Endothelial cell of umbilical vein (primary cell): ENCODE data around the gene CRYBG2. TPM values are rescaled to one million over a fixed set of nuclear protein-coding genes. Genes with fewer than 3 reads are reported as not detected.

Experiments used
- BruUV-seq: library from RNA; stranded (reverse); fragments of 400-500 nt; replicated peaks from 2 replicates; lab custom pipeline; 2021; lab: Mats Ljungman, UMichigan
- CTCF ChIA-PET: fragments of 300-600, 350-600 bp; sonication (Branson Sonifier 250); formaldehyde crosslinking; loops from one replicate; lab custom pipeline; 2021; ENCODE audit warnings: antibody characterized with exemption, inconsistent platforms; lab: Charles Lee
- POLR2A ChIA-PET: fragments of 300-600, 350-600 bp; sonication (Branson Sonifier 250); formaldehyde crosslinking; loops from one replicate; lab custom pipeline; 2021; ENCODE audit warnings: antibody characterized with exemption, inconsistent platforms; lab: Charles Lee
- DNase-seq: peaks from one replicate; pipeline ENCODE4 v3.0.0-alpha.2; 2011; ENCODE audit warnings: low read depth, low spot score
- FAIRE-seq: peaks from 2 replicates; lab custom pipeline; 2011; peaks lifted over from hg19 to GRCh38; lab: Jason Lieb, UNC
- H2AFZ ChIP-seq: 2 replicates; pipeline ENCODE4 v1.6.0; 2012; ENCODE audit warnings: low read depth, low read length, control low read depth, inconsistent platforms
- H3K27ac ChIP-seq: 2 replicates; pipeline ENCODE4 v1.5.1; 2011; ENCODE audit warnings: low read depth, mild to moderate bottlenecking, control low read depth, low read length, moderate library complexity; ENCODE audit not compliant: insufficient read depth
- H3K27me3 ChIP-seq, 2 experiments: 2 replicates each; pipeline versions ENCODE4 v1.6.0 to v1.6.1; 2011; ENCODE audit warnings: low read length in 2 of 2, mixed read lengths in 1 of 2; ENCODE audit not compliant: control insufficient read depth in 2 of 2, insufficient read depth in 2 of 2
- H3K36me3 ChIP-seq, 2 experiments: 2 replicates in 1 of 2; 3 replicates in 1 of 2; pipeline ENCODE4 v1.5.1; 2011; ENCODE audit warnings: low read length in 2 of 2, mild to moderate bottlenecking in 1 of 2, moderate library complexity in 1 of 2; ENCODE audit not compliant: control insufficient read depth in 2 of 2, insufficient read depth in 2 of 2; ENCODE audit errors: extremely low read depth in 1 of 2
- H3K4me1 ChIP-seq: 3 replicates; pipeline ENCODE4 v1.5.1; 2011; ENCODE audit warnings: mild to moderate bottlenecking, low read length; ENCODE audit not compliant: control insufficient read depth, insufficient read depth; ENCODE audit errors: extremely low read depth
- H3K4me2 ChIP-seq: 2 replicates; pipeline ENCODE4 v1.6.1; 2011; ENCODE audit warnings: low read length, control low read depth, mixed read lengths; ENCODE audit not compliant: insufficient read depth
- H3K4me3 ChIP-seq, 3 experiments: fragments of 200-600 bp in 1 of 3; sonication (generic), shearing (Covaris generic) in 1 of 3; replicated peaks in 1 of 3; 2 replicates each; pipeline ENCODE4 v1.5.1; 2011 to 2016; ENCODE audit warnings: control low read depth in 3 of 3, low read length in 3 of 3, mild to moderate bottlenecking in 2 of 3, inconsistent platforms in 1 of 3, low read depth in 1 of 3, moderate library complexity in 1 of 3; ENCODE audit not compliant: insufficient read depth in 1 of 3
- H3K79me2 ChIP-seq: 2 replicates; pipeline ENCODE4 v1.6.0; 2012; ENCODE audit warnings: low read length, inconsistent platforms; ENCODE audit not compliant: control insufficient read depth, insufficient read depth
- H3K9ac ChIP-seq: replicated peaks from 2 replicates; pipeline ENCODE3; 2011; ENCODE audit warnings: low read length, control low read depth; ENCODE audit not compliant: insufficient read depth; ENCODE audit errors: extremely low read depth
- H3K9me1 ChIP-seq: replicated peaks from 3 replicates; pipeline ENCODE4 v1.6.0; 2011; ENCODE audit warnings: mild to moderate bottlenecking, low read length; ENCODE audit not compliant: control insufficient read depth, insufficient read depth; ENCODE audit errors: extremely low read depth
- H3K9me3 ChIP-seq: replicated peaks from 2 replicates; pipeline ENCODE4 v1.5.1; 2012; ENCODE audit warnings: low read length, inconsistent platforms; ENCODE audit not compliant: control insufficient read depth, insufficient read depth
- H4K20me1 ChIP-seq: replicated peaks from 2 replicates; pipeline ENCODE3; 2011; ENCODE audit warnings: mild to moderate bottlenecking, low read length; ENCODE audit not compliant: control insufficient read depth, insufficient read depth; ENCODE audit errors: extremely low read depth
- CTCF ChIP-seq, 2 donors: IDR thresholded peaks; 1 replicate in 1 of 2; 2 replicates in 1 of 2; pipeline ENCODE4 v1.5.1; 2011; ENCODE audit warnings: low read length in 2 of 2, mild to moderate bottlenecking in 2 of 2, moderate library complexity in 2 of 2, control low read depth in 1 of 2, inconsistent platforms in 1 of 2, low read depth in 1 of 2; ENCODE audit not compliant: insufficient read depth in 1 of 2; ENCODE audit errors: extremely low read depth in 1 of 2
- EZH2 ChIP-seq: IDR thresholded peaks from 2 replicates; pipeline ENCODE4 v1.6.1; 2012; ENCODE audit warnings: borderline replicate concordance, low read depth, mild to moderate bottlenecking, moderate library complexity, low read length, inconsistent platforms; ENCODE audit not compliant: severe bottlenecking
- FOS ChIP-seq: IDR thresholded peaks from 2 replicates; pipeline ENCODE4 v1.6.1; 2011; ENCODE audit warnings: mild to moderate bottlenecking, low read length, moderate library complexity, borderline replicate concordance; ENCODE audit not compliant: insufficient read depth
- GATA2 ChIP-seq: IDR thresholded peaks from 2 replicates; pipeline ENCODE4 v1.7.0; 2011; ENCODE audit warnings: low read depth, mild to moderate bottlenecking, moderate library complexity, mixed read lengths, low read length; ENCODE audit not compliant: insufficient read length, insufficient read depth
- JUN ChIP-seq: IDR thresholded peaks from 2 replicates; pipeline ENCODE4 v1.6.1; 2011; ENCODE audit warnings: borderline replicate concordance, low read depth; ENCODE audit not compliant: insufficient read length, insufficient read depth
- MAX ChIP-seq: IDR thresholded peaks from 2 replicates; pipeline ENCODE4 v1.6.1; 2011; ENCODE audit not compliant: insufficient read depth, insufficient read length
- MYC ChIP-seq: IDR thresholded peaks from one replicate; pipeline ENCODE4 v1.6.1; 2011; ENCODE audit warnings: mild to moderate bottlenecking, low read depth, low read length
- POLR2A ChIP-seq: IDR thresholded peaks from 2 replicates; pipeline ENCODE4 v1.6.1; 2012; ENCODE audit warnings: low read depth, mild to moderate bottlenecking, control low read depth, low read length
- POLR2AphosphoS5 ChIP-seq: IDR thresholded peaks from 2 replicates; pipeline ENCODE4 v1.6.1; 2012; ENCODE audit warnings: low read depth, mild to moderate bottlenecking, control low read depth, low read length, moderate library complexity; ENCODE audit not compliant: insufficient read depth
- dilution Hi-C: fragments of 300-500 bp; cut with MboI; formaldehyde crosslinking; loops from one replicate; pipeline ENCODE4 v1.15.0; 2019; ENCODE audit warnings: low sequenced_read_pairs; ENCODE audit not compliant: extremely low pct_ligation_motif_present
- intact Hi-C: fragments of 100-400 bp; cut with micrococcal nuclease; formaldehyde crosslinking; loops from one replicate; pipeline ENCODE4 v1.10.0; 2022
- polyA plus RNA-seq, 4 experiments: library from polyadenylated mRNA; depleted of rRNA in 3 of 4; stranded (reverse) in 3 of 4; unstranded in 1 of 4; fragments of >200 nt; gene quantifications; 2 replicates each; pipeline versions ENCODE4 v1.2.1 to v1.2.3, GENCODE V29; 2011 to 2012; ENCODE audit warnings: missing spikeins in 1 of 4
- total RNA-seq: library from RNA; stranded (reverse); gene quantifications from 2 replicates; pipeline ENCODE4 v1.2.3, GENCODE V29; 2021

CRYBG2 gene
- total and polyA plus RNA-seq, 2 donors (not counting 3 experiments of a cell fraction or from before 2014, with no cell fraction given): not detected

GRCh38 chr1:26283871-26284596 lies 69.9 kb downstream of the CRYBG2 start:
- no peak overlapping the region for H3K4me3 ChIP-seq
- peaks cover 32% of the 10 kb centered on the region for H3K4me1 ChIP-seq
- H3K9ac ChIP-seq: no peak overlapping the region
- TF ChIP-seq EZH2 (no peak), MYC (no peak), POLR2A (no peak), JUN (no peak), FOS (no peak), POLR2AphosphoS5 (no peak), MAX (no peak), CTCF (IDR thresholded peaks at IDR 0.05; ENCODE audit: extremely low read depth in 1 of 2, insufficient read depth in 1 of 2, low read depth in 1 of 2, low read length in 2 of 2) (no peak), GATA2 (no peak)
- peaks cover 31% of the 10 kb centered on the region for H3K79me2 ChIP-seq
- no peak overlapping the region for H2AFZ ChIP-seq
- H3K9me1 ChIP-seq: no peaks in the 10 kb centered on the region
- ChIA-PET POLR2A (interaction anchor here (0.8 kb wide), 1 partner anchor 9 kb away, joined by 4 read pairs; no protein-coding TSS in a partner anchor), CTCF (interaction anchor here (0.6 to 4.3 kb wide), 19 partner anchors 8 to 234 kb away, joined by 3 to 120 read pairs (median 5); partner anchors contain the start of genes CD52, CEP85 and UBXN11)
- DNase-seq: no peak
- H3K4me2 ChIP-seq: no peak overlapping the region
- H3K27ac ChIP-seq: no peak overlapping the region
- no peak for FAIRE-seq
- dilution Hi-C loops: no loop called here
- H3K36me3 ChIP-seq: peaks cover 0 to 8% of the 10 kb centered on the region in 2 experiments
- no TSS peak for BruUV-seq
- intact Hi-C loops: loop anchor here (2.0 kb wide), 1 partner anchor 81 kb away; no protein-coding TSS in a partner anchor
- H3K9me3 ChIP-seq: no peaks in the 10 kb centered on the region
- no peaks in the 10 kb centered on the region for H4K20me1 ChIP-seq
- no peaks in the 10 kb centered on the region for H3K27me3 ChIP-seq
